C4-2B (cell line): Measurements from ENCODE around the gene COX7A2L.

Source experiments
- CTCF ChIP-seq: fragments of 450-650 bp; conservative IDR thresholded peaks from 2 replicates; pipeline ENCODE4 v1.5.1; 2017; ENCODE audit warnings: mild to moderate bottlenecking
- ZFX ChIP-seq: fragments of 450-650 bp; IDR thresholded peaks from 2 replicates; pipeline ENCODE4 v1.6.1; 2017

GRCh38 chr2:42363413-42363812, 2.4 kb upstream of the COX7A2L start:
- no peak for TF ChIP-seq CTCF
- no peak for TF ChIP-seq ZFX
